ENCODE measurements around the gene RABL6.
"Not testable (repeated sequence)": the region's sequence is repeated elsewhere in the genome, so short reads cannot be mapped to it uniquely, and the experiment has no call there.

Gene RABL6

GRCh38 chr9:136794281-136794999, 13.3 kb upstream of the RABL6 start:
- DNase-seq (ENCODE audit: low read depth), result no peak

DNA sequence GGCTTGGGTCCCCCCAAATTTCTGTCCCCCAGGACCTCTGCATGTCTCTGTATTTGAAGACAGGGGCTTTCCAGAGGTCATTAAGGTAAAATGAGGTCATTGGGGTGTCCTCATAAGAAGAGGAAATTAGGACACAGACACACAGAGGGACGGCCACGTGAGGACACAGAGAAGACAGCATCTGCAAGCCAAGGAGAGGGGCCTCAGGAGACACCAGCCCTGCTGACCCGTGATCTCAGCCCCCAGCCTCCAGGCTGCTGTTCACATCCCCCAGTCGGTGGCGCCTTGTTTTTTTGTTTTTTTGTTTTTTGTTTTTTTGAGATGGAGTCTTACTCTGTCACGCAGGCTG, 12.8 kb upstream of the RABL6 start:
- no peak for DNase-seq (ENCODE audit: low read depth)

DNA sequence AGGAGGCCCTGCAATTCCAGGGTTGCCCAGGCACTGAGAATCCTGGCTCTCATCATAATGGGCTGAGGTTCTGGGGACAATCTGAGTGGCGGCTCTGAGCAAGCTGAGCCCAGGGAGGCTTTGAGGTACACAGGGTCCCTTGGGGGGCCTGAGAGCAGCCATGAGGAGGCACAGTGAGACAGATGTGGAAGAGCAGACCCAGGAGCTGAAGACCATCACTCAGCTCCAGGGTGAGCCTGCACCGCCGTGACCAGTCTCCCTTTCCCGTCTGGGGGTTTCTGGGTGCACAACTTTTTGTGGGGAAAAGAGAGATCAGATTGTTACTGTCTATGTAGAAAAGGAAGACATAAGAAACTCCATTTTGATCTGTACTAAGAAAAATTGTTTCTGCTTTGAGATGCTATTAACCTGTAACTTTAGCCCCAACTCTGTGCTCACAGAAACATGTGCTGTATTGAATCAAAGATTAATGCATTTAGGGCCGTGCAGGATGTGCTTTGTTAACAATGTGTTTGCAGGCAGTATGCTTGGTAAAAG, 11.4 kb upstream of the RABL6 start, which contains the start of gene CCDC183:
CCDC183 (plus strand) TSS at position 101 of the 537 bp plus-strand sequence; CDS start at position 161, 60 bp downstream.
- no peak for DNase-seq (ENCODE audit: low read depth)

GRCh38 chr9:136796775-136797347, 10.9 kb upstream of the RABL6 start:
- not testable (repeated sequence) for DNase-seq (ENCODE audit: low read depth)

DNA sequence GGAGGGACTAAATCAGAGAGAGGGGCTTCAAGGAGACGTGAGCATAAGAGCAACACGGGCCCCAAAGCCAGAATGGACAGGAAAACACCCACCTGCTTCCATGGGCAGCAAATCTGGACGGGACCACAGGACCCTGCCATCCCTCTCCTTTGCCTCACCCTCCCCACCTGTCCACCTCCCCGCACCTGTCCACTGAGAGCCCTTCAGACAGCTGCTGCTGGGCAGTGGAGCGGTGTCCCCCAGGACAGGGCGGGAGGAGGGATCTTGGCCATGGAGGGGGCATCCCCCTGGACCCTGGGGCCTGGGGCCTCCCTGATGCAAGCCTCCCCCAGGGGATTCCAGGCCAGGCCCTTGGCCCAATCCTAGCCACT, 9.1 kb upstream of the RABL6 start:
- DNase-seq (ENCODE audit: low read depth), result no peak

GRCh38 chr9:136799079-136799853, 8.5 kb upstream of the RABL6 start:
- DNase-seq (ENCODE audit: low read depth), result no peak

GRCh38 chr9:136799854-136800657, 7.7 kb upstream of the RABL6 start:
- DNase-seq (ENCODE audit: low read depth), result peak; percentile 83

DNA sequence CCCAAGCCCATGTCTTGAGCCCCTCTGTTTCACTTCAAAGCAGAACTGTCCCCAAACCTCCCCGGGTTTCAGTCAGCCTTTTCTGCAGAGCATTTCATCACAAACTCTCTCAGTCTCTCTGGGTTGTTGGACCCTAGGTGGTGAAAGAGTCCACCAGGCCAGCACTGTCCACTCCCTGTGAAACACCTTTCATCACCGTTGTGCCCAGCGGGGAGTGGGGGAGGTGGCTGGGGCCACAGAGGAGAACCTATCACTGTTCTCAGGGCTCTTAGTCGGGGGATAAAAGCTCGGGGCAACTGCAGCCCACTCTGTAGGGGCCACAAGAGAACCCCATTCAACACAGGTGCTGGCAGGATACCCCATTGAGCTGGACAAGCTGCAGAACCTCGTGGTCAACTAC, 5.4 kb upstream of the RABL6 start:
- DNase-seq (ENCODE audit: low read depth), result no peak

- not testable (repeated sequence) for DNase-seq (ENCODE audit: low read depth)
These were observed 4.7 kb upstream of the RABL6 start for GRCh38 chr9:136803009-136803550.

DNA sequence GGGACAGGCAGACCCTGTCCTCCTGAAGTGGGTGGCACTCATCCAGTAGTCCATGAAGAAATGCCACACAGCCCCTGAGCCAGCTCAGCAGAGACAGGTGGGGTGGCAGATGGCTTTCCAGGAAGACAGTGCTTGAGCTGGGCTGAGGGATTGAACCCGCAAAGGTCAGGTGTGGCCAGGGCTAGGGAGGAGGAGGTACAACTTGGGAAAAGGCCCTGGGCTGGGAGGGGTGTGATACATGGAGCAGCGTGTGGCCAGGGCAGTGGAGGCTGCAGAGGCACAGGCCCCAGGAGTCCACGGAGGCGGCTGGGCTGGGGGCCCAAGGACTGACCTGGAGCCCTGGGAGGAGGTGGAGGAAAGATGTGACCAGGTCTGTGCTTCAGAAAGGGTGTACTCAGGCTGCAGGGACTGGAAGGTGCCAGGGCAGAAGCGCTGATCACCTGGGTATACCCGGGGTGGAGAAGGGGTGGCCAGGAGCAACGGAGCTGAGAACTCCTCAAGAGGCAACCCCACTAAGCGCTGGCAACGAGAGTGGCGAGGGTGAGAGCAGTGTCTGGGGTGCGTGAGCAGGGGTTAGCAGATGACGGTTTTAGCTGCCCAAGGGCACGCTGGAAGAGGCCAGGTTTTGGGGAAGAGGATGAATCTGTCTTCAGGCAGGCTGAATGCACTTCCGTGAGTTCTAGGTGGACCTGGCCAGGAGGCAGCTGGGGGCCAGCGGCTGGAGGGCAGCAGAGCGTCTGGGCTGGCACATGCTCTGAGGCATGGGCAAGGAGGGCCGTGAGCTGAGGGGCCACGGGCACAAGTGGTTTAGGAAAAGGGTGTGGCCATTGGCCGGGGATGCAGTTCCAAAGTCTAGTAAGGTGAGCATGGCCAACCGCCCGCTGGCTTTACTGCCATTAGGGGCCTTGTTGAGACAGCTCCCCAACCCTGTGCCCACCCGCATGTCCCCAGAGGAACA, 3.9 kb upstream of the RABL6 start:
- no peak for DNase-seq (ENCODE audit: low read depth)

GRCh38 chr9:136804509-136805206, 3.1 kb upstream of the RABL6 start:
- DNase-seq (ENCODE audit: low read depth), result no peak

- DNase-seq (ENCODE audit: low read depth), result no peak
These were observed 2.5 kb upstream of the RABL6 start for GRCh38 chr9:136805207-136805740.

GRCh38 chr9:136806067-136806466, 1.7 kb upstream of the RABL6 start:
- no peak for DNase-seq (ENCODE audit: low read depth)

GRCh38 chr9:136806631-136807201, 1.0 kb upstream of the RABL6 start:
- no peak for DNase-seq (ENCODE audit: low read depth)

DNA sequence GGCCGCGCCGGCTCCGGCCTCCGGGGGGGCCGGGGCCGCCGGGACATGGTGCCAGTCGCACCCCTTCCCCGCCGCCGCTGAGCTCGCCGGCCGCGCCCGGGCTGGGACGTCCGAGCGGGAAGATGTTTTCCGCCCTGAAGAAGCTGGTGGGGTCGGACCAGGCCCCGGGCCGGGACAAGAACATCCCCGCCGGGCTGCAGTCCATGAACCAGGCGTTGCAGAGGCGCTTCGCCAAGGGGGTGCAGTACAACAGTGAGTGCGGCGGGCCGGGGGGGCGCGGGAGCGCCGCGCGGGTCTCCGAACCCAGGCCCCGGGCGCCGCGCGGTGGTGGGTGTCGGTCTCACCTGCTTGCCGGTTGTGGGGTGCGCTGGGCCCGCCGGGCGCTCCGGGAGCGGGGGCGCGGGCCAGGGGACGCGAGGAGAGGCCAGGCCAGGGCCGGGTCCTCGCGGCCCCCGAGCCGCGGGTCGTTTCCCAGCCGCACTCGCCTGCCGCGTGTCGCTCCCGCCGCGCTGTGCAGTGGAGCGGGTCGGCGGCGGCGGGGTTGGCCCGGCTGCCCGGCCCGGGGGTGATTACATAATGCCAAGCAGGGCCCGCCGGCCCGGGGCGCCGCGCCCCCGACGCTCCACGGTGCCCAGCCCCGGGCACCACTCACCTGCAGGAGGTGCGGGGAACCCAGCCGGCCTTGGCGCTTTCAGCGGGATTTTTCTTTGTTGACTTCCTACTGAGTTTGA, 492 bp downstream of the RABL6 start:
- DNase-seq (ENCODE audit: low read depth), result peak; percentile 43

GRCh38 chr9:136808806-136809158, 1.0 kb downstream of the RABL6 start:
- no peak for DNase-seq (ENCODE audit: low read depth)

- no peak for DNase-seq (ENCODE audit: low read depth)
These were observed 7.1 kb downstream of the RABL6 start for GRCh38 chr9:136814725-136815421.

DNA sequence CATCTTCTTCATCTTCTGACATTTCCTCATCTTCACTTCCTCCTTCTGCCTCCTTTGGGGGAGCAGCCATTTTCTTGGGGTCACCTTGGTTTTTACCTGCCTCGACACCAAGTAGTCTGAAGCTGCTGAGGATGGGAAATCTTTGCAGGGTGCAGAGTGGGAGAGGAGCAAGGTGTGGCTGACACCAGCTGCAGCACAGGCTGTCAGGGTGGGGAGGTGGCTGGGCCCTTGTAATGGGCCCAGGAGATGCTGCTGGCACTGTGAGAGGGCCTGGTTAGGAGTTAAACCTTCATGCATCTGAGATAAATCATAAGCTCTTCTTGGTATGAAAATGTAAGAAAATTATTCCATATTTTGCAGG, 7.7 kb downstream of the RABL6 start:
- no peak for DNase-seq (ENCODE audit: low read depth)

All from stimulated activated CD8-positive, alpha-beta memory T cell treated with anti-CD3 and anti-CD28 coated beads, Interleukin-12 subunit alpha, Interleukin-12 subunit beta, amount 100 ng/mL, for 4 hours (primary cell).